ENCODE results near the gene AGXT2. TPM values are rescaled to one million over a fixed set of nuclear protein-coding genes. Genes with fewer than 3 reads are reported as not detected.
"Not testable (repeated sequence)": the region's sequence is repeated elsewhere in the genome, so short reads cannot be mapped to it uniquely, and the experiment has no call there.

Gene AGXT2
- total RNA-seq, 6 donors from 2014 or later = not detected

DNA sequence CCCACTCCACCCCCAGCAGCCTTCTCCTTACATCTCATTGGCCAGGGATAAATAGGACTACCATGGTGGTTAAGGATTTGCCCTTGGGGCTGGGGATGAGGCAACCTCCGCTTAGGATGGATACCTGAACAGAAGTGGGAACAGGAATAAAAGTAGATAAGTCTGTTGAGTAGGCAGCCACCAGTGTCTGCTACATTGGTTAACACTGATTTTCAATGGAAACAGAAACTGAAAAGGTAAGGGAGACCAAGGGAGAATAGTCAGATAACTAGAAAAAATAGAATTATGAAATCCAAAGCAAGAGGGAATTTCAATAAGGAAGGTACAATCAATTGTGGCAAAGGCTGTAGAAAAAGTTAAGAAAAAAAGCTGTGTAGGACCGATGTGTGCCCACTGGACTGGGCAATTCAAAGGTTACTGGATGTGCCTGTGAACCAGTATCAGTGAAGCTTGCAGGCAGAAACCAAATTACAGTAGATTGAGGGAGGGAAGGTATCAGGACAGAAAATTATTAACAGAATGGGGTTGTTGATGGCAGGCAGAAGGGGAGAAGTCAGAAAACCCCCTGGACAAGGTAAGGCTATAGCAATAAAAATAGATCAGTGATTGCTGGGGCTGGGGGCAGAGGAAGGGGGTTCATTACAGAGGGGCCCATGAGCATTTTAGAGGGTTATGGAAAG is 69.7 kb downstream of the AGXT2 start:
- TF ChIP-seq, protein P1, sequence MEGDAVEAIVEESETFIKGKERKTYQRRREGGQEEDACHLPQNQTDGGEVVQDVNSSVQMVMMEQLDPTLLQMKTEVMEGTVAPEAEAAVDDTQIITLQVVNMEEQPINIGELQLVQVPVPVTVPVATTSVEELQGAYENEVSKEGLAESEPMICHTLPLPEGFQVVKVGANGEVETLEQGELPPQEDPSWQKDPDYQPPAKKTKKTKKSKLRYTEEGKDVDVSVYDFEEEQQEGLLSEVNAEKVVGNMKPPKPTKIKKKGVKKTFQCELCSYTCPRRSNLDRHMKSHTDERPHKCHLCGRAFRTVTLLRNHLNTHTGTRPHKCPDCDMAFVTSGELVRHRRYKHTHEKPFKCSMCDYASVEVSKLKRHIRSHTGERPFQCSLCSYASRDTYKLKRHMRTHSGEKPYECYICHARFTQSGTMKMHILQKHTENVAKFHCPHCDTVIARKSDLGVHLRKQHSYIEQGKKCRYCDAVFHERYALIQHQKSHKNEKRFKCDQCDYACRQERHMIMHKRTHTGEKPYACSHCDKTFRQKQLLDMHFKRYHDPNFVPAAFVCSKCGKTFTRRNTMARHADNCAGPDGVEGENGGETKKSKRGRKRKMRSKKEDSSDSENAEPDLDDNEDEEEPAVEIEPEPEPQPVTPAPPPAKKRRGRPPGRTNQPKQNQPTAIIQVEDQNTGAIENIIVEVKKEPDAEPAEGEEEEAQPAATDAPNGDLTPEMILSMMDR (IDR thresholded peaks at IDR 0.05) = no peak
- TF ChIP-seq POLR2A (IDR thresholded peaks at IDR 0.05) = no peak
- no peak for TF ChIP-seq EP300 (IDR thresholded peaks at IDR 0.05)
- no peak for TF ChIP-seq POLR2AphosphoS5 (IDR thresholded peaks at IDR 0.05)
- WGBS, 2 donors = 47% methylated on average over 2 of the region's 2 CpGs
- Histone ChIP-seq H3K27ac (no peak overlapping the region), H3K9me3 (no peaks in the 10 kb centered on the region), H3K4me3 (no peak overlapping the region), H3K36me3 (no peaks in the 10 kb centered on the region), H3K4me1 (no peaks in the 10 kb centered on the region), H3K27me3 (no peaks in the 10 kb centered on the region)
- ATAC-seq (ENCODE audit: low FRiP score in 2 of 2) (no peak), DNase-seq (no peak)

DNA sequence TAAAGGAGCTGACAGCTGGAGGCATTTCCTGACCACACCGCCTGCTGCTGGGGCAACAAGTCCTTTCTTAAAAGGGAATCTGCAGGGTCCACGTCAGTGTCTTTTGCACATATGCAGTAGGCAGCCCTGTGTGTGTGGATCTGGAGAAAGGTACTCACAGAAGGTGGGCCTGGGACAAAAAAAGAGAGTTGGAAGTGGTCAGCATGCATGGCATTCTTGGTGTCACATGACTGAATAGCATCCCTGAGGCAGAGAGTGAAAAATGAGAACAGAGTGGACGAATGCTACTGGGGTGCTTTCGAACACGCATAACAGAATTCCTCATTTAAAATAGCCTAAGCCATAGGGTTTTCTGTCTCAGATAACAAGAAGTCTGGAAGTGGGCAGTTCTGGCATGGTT is 71.4 kb downstream of the AGXT2 start:
- ATAC-seq (ENCODE audit: low FRiP score in 2 of 2) (no peak), DNase-seq (no peak)
- Histone ChIP-seq H3K9me3 (no peaks in the 10 kb centered on the region), H3K36me3 (no peaks in the 10 kb centered on the region), H3K27me3 (no peaks in the 10 kb centered on the region), H3K4me1 (no peaks in the 10 kb centered on the region), H3K4me3 (no peak overlapping the region), H3K27ac (no peak overlapping the region)
- TF ChIP-seq, protein P1 (IDR thresholded peaks at IDR 0.05) = no peak
- TF ChIP-seq POLR2AphosphoS5 (IDR thresholded peaks at IDR 0.05) = no peak
- TF ChIP-seq POLR2A (IDR thresholded peaks at IDR 0.05) = no peak
- no peak for TF ChIP-seq EP300 (IDR thresholded peaks at IDR 0.05)
- whole genome bisulfite sequencing, 2 donors = 85 to 89% methylated on average over 5 of the region's 5 CpGs

DNA sequence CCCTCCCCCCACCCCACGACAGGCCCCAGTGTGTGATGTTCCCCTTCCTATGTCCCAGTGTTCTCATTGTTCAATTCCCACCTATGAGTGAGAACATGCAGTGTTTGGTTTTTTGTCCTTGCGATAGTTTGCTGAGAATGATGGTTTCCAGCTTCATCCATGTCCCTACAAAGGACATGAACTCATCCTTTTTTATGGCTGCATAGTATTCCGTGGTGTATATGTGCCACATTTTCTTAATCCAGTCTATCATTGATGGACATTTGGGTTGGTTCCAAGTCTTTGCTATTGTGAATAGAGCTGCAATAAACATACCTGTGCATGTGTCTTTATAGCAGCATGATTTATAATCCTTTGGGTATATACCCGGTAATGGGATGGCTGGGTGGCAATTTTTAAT is 76.1 kb downstream of the AGXT2 start:
- not testable (repeated sequence) for H3K36me3 ChIP-seq; DNase-seq; ATAC-seq (ENCODE audit: low FRiP score in 2 of 2); H3K4me3 ChIP-seq; H3K9me3 ChIP-seq; H3K27me3 ChIP-seq; H3K4me1 ChIP-seq; H3K27ac ChIP-seq
- 88 to 93% methylated on average over 3 to 4 of the region's 4 CpGs for WGBS, 2 donors

DNA sequence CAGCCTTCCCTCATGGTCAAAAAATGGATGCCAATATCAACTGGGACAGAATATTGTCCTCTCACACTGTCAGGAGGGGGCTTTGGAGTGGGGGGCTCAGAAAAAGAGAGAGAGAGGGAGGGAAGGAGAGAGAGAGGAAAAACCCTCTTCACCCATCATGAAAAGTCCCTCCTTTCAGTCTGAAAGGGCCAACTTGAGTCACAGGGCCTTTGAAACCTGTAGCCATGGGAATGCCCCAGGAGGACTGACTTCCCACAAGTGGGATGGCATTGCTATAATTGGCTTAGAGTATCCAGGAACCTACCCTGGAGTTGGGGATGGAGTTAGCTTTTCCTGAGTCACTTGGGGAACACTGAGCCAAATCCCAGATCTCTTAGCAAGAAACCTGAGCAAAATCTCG is 77.2 kb downstream of the AGXT2 start:
- Histone ChIP-seq H3K36me3 (no peaks in the 10 kb centered on the region), H3K27ac (no peak overlapping the region), H3K4me3 (no peak overlapping the region), H3K27me3 (no peaks in the 10 kb centered on the region), H3K9me3 (no peaks in the 10 kb centered on the region), H3K4me1 (no peaks in the 10 kb centered on the region)
- DNase-seq = no peak
- WGBS, 2 donors = 68 to 74% methylated on average over 1 of the region's 1 CpG
- TF ChIP-seq POLR2AphosphoS5 (IDR thresholded peaks at IDR 0.05) (no peak), POLR2A (IDR thresholded peaks at IDR 0.05) (no peak), EP300 (IDR thresholded peaks at IDR 0.05) (no peak)
- TF ChIP-seq, protein P1 (IDR thresholded peaks at IDR 0.05) = no peak
- no peak for ATAC-seq (ENCODE audit: low FRiP score in 2 of 2)

DNA sequence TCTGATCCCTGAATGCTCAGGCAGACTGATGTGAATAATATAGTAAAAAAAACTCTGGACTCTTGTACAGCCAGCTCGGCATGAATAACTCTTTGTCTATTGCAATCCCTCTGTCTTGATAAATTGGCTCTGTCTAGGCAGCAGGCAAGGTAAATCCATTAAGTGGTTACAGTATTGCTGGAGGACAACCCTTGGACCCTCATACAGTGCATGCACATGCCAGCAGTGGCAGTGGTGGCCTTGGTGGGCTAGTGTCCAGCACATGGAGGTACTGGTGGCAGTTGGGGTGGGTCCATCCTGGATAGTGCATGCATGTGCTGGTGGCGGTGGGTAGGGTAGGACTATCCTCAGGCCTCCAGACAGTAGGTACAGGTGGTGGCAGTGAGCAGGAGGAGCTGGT is 79.5 kb downstream of the AGXT2 start:
- Histone ChIP-seq H3K27me3 (no peaks in the 10 kb centered on the region), H3K4me1 (no peaks in the 10 kb centered on the region), H3K27ac (no peak overlapping the region), H3K36me3 (no peaks in the 10 kb centered on the region), H3K4me3 (no peak overlapping the region), H3K9me3 (no peaks in the 10 kb centered on the region)
- ATAC-seq (ENCODE audit: low FRiP score in 2 of 2) (peak in 1 of 2 donors; percentile 61), DNase-seq (no peak)
- TF ChIP-seq POLR2AphosphoS5 (IDR thresholded peaks at IDR 0.05) (no peak), EP300 (IDR thresholded peaks at IDR 0.05) (no peak), POLR2A (IDR thresholded peaks at IDR 0.05) (no peak)
- TF ChIP-seq, protein P1 (IDR thresholded peaks at IDR 0.05) = no peak
- 92 to 98% methylated on average over 2 of the region's 2 CpGs for WGBS, 2 donors
